Skeletal muscle satellite cell (primary cell): ENCODE measurements around the gene URB1.

Source experiments
- H3K27me3 ChIP-seq: 2 replicates; pipeline ENCODE4 v1.7.0; 2013; ENCODE audit warnings: low read length; ENCODE audit not compliant: control insufficient read depth, insufficient read depth
- H3K36me3 ChIP-seq: 2 replicates; pipeline ENCODE4 v1.7.0; 2013; ENCODE audit warnings: mild to moderate bottlenecking, control low read depth, low read length; ENCODE audit not compliant: insufficient read depth
- H3K4me1 ChIP-seq: 2 replicates; pipeline ENCODE4 v1.7.0; 2013; ENCODE audit warnings: low read length; ENCODE audit not compliant: control insufficient read depth, insufficient read depth
- H3K4me2 ChIP-seq: 2 replicates; pipeline ENCODE4 v1.7.0; 2013; ENCODE audit warnings: mild to moderate bottlenecking, low read length
- H3K4me3 ChIP-seq: 2 replicates; pipeline ENCODE4 v1.7.0; 2013; ENCODE audit warnings: low read length
- H3K9ac ChIP-seq: 2 replicates; pipeline ENCODE4 v1.7.0; 2013; ENCODE audit warnings: mild to moderate bottlenecking, low read depth, low read length, moderate library complexity
- H3K9me3 ChIP-seq: replicated peaks from 2 replicates; pipeline ENCODE4 v1.7.0; 2013; ENCODE audit warnings: mild to moderate bottlenecking, control low read depth, low read length

The URB1 gene

GRCh38 chr21:32349333-32349944, 43.4 kb downstream of the URB1 start:
- Histone ChIP-seq H3K4me2 (no peak overlapping the region), H3K36me3 (peaks cover 96% of the 10 kb centered on the region), H3K27me3 (no peaks in the 10 kb centered on the region)

GRCh38 chr21:32348604-32349332, 44.0 kb downstream of the URB1 start:
- Histone ChIP-seq H3K4me1 (no peaks in the 10 kb centered on the region), H3K4me2 (no peak overlapping the region), H3K9ac (no peak overlapping the region), H3K36me3 (peaks cover 96% of the 10 kb centered on the region), H3K9me3 (peaks cover 13% of the 10 kb centered on the region), H3K4me3 (no peak overlapping the region), H3K27me3 (no peaks in the 10 kb centered on the region)

More at GRCh38 chr21:32349333-32349944, 43.4 kb downstream of the URB1 start:
- no peak overlapping the region for H3K4me3 ChIP-seq
- H3K9ac ChIP-seq = no peak overlapping the region
- no peaks in the 10 kb centered on the region for H3K4me1 ChIP-seq
- H3K9me3 ChIP-seq = peaks cover 8% of the 10 kb centered on the region

- no peak overlapping the region for H3K4me3 ChIP-seq
- H3K27me3 ChIP-seq = no peaks in the 10 kb centered on the region
- peaks cover 13% of the 10 kb centered on the region for H3K9me3 ChIP-seq
- no peak overlapping the region for H3K9ac ChIP-seq
- H3K36me3 ChIP-seq = peaks cover 96% of the 10 kb centered on the region
- H3K4me2 ChIP-seq = no peak overlapping the region
- H3K4me1 ChIP-seq = no peaks in the 10 kb centered on the region
These were observed 44.8 kb downstream of the URB1 start for GRCh38 chr21:32347977-32348376.

GRCh38 chr21:32347351-32347750, 45.5 kb downstream of the URB1 start:
- H3K4me1 ChIP-seq = no peaks in the 10 kb centered on the region
- no peak overlapping the region for H3K9ac ChIP-seq
- H3K9me3 ChIP-seq = peaks cover 13% of the 10 kb centered on the region
- H3K4me2 ChIP-seq = no peak overlapping the region
- no peak overlapping the region for H3K4me3 ChIP-seq
- peaks cover 96% of the 10 kb centered on the region for H3K36me3 ChIP-seq
- H3K27me3 ChIP-seq = no peaks in the 10 kb centered on the region

- no peak overlapping the region for H3K4me3 ChIP-seq
- H3K36me3 ChIP-seq = peaks cover 96% of the 10 kb centered on the region
- H3K27me3 ChIP-seq = no peaks in the 10 kb centered on the region
- no peaks in the 10 kb centered on the region for H3K4me1 ChIP-seq
- no peak overlapping the region for H3K9ac ChIP-seq
- H3K9me3 ChIP-seq = peaks cover 13% of the 10 kb centered on the region
- H3K4me2 ChIP-seq = no peak overlapping the region
These were observed 45.9 kb downstream of the URB1 start for GRCh38 chr21:32346951-32347350.

- H3K4me2 ChIP-seq = no peak overlapping the region
- H3K27me3 ChIP-seq = no peaks in the 10 kb centered on the region
- H3K9me3 ChIP-seq = peaks cover 13% of the 10 kb centered on the region
- H3K36me3 ChIP-seq = peaks cover 74% of the 10 kb centered on the region
- H3K4me3 ChIP-seq = no peak overlapping the region
- H3K9ac ChIP-seq = peak overlapping the region; percentile 10
- peaks cover 37% of the 10 kb centered on the region for H3K4me1 ChIP-seq
These were observed 51.7 kb downstream of the URB1 start for GRCh38 chr21:32340863-32341848.

GRCh38 chr21:32338209-32338921, 54.4 kb downstream of the URB1 start:
- Histone ChIP-seq H3K27me3 (no peaks in the 10 kb centered on the region), H3K4me2 (no peak overlapping the region), H3K9ac (no peak overlapping the region), H3K36me3 (peaks cover 69% of the 10 kb centered on the region), H3K9me3 (no peaks in the 10 kb centered on the region), H3K4me1 (peaks cover 54% of the 10 kb centered on the region), H3K4me3 (no peak overlapping the region)

- peaks cover 67% of the 10 kb centered on the region for H3K36me3 ChIP-seq
- H3K9ac ChIP-seq = peak overlapping the region; percentile 7
- peaks cover 3% of the 10 kb centered on the region for H3K9me3 ChIP-seq
These were observed 55.6 kb downstream of the URB1 start for GRCh38 chr21:32337206-32337605.

GRCh38 chr21:32336711-32337110, 56.1 kb downstream of the URB1 start:
- Histone ChIP-seq H3K9me3 (peaks cover 3% of the 10 kb centered on the region), H3K27me3 (no peaks in the 10 kb centered on the region), H3K4me1 (peaks cover 54% of the 10 kb centered on the region), H3K4me3 (no peak overlapping the region), H3K4me2 (peak overlapping the region; percentile 17), H3K9ac (peak overlapping the region; percentile 7), H3K36me3 (peaks cover 68% of the 10 kb centered on the region)

More at GRCh38 chr21:32337206-32337605, 55.6 kb downstream of the URB1 start:
- Histone ChIP-seq H3K4me1 (peaks cover 54% of the 10 kb centered on the region), H3K4me2 (peak overlapping the region; percentile 17), H3K27me3 (no peaks in the 10 kb centered on the region), H3K4me3 (no peak overlapping the region)

GRCh38 chr21:32335601-32336575, 56.9 kb downstream of the URB1 start:
- Histone ChIP-seq H3K36me3 (peaks cover 68% of the 10 kb centered on the region), H3K27me3 (no peaks in the 10 kb centered on the region)

More at GRCh38 chr21:32335601-32336575, 56.9 kb downstream of the URB1 start:
- no peak overlapping the region for H3K4me3 ChIP-seq
- H3K4me1 ChIP-seq = peaks cover 48% of the 10 kb centered on the region
- peaks cover 3% of the 10 kb centered on the region for H3K9me3 ChIP-seq
- H3K9ac ChIP-seq = peak overlapping the region; percentile 32
- H3K4me2 ChIP-seq = peak overlapping the region; percentile 10
